GM21717 (cell line): ENCODE measurements around the gene CACHD1.
A peak's percentile ranks its signal among the peaks of the same experiment; 100 is the strongest.

Experiments
- ATAC-seq: cut with Tn5 transposase; IDR thresholded peaks from one replicate; pipeline ENCODE4 v1.9.1; 2021; ENCODE audit warnings: mild to moderate bottlenecking, moderate library complexity; ENCODE audit not compliant: unreplicated experiment

Gene CACHD1

GRCh38 chr1:64469977-64470664 is at the start of gene CACHD1:
CACHD1 (plus strand) TSS chr1:64470129; CDS start chr1:64470745, 616 bp downstream.
- ATAC-seq, result peak; percentile 94

- no peak for ATAC-seq
Measured at GRCh38 chr1:64421377-64421776, 48.6 kb upstream of the CACHD1 start.

DNA sequence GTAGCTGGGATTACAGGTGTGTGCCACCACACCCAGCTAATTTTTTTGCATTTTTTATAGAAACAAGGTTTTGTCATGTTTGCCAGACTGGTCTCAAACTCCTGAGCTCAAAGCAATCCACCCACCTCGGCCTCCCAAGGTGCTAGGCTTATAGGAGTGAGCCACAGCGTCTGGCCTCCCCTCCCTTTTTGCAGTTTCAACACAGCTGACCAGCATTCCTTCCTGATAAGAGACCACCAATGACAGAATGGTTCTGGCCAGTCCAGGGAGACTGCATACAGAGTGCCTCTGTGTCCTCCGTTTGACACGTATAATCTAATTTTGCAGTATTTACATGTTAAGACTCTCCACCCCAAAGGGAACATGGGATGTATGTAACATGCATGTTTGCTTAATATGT is 46.4 kb upstream of the CACHD1 start:
- no peak for ATAC-seq

GRCh38 chr1:64424412-64424811 is 45.5 kb upstream of the CACHD1 start:
- ATAC-seq, result no peak

GRCh38 chr1:64425521-64425920 is 44.4 kb upstream of the CACHD1 start:
- no peak for ATAC-seq

DNA sequence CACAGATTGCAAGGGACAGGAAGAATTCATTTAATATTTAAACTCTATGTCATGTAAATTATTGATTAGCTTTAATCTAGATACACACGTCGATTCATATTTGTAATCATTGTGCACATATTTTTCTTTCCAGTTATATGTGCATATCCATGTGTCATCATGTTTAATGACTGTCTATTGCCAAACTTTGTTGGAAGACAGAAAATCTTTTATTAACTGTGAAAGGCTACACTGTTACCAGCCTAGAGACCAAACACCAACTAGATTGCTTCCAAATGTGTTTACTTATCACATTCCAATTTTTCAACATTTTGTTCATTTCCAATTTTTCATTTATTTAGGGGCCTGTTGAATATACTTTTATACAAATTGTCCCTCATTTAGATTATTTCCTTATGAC is 43.2 kb upstream of the CACHD1 start:
- no peak for ATAC-seq

GRCh38 chr1:64427879-64428278 is 42.0 kb upstream of the CACHD1 start:
- no peak for ATAC-seq

- ATAC-seq, result no peak
Measured at GRCh38 chr1:64433308-64433707, 36.6 kb upstream of the CACHD1 start.

DNA sequence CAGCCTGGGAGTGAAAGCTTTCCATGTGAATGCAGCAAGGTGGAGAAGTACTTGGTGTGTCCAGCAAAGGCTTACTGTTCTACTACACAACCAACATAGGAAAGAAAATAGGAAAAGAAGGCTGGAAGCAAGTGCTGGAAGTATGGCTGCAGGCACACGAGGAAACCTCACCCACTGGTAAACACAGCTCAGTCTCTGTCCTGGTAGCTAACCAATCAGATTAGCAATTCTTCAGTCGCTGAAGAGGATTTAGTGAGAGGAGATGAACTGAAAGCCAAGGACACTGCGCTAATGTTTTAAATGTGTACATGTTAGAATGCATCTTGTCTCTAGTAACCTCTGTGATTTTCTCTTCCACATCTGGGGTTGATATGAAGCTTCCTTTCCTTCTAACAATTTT is 36.2 kb upstream of the CACHD1 start:
- ATAC-seq, result no peak

DNA sequence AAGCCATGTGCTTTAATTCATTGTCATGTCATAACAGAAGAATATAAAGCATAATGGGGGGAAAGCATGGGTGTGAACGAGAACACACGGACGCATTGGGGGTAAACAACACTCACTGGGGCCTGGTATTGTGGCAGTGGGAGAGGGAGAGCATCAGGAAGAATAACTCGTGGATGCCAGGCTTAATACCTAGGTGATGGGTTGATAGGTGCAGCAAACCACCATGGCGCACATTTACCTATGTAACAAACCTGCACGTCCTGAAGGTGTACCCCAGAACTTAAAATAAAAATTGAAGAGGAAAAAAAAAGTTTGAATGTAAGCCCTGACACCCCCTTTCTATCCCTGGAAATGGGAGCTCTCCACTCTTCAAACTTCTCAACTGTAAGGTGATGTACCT is 34.9 kb upstream of the CACHD1 start:
- ATAC-seq, result no peak

- no peak for ATAC-seq
Measured at GRCh38 chr1:64437453-64437852, 32.5 kb upstream of the CACHD1 start.

- ATAC-seq, result no peak
Measured at GRCh38 chr1:64440183-64440826, 29.6 kb upstream of the CACHD1 start.

DNA sequence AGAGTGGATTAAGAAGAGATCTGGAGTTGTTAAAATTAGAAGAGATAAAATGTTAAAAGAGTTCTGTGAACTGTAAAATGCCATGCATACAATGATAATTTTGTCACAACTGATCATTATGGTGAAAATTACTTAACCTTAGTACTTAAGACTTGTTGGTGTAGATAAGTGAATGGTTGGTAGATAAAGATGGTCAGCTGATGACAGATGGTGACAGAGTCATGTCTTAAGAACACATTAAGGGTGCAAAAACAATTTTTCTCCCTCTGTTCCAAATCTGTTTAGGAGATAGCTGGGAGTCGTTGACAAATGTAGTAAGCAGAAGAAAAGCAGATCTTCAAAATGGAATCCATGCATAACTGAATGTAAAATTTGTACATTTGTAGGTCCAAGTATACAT is 18.5 kb upstream of the CACHD1 start:
- no peak for ATAC-seq

GRCh38 chr1:64453688-64454087 is 16.2 kb upstream of the CACHD1 start:
- no peak for ATAC-seq

GRCh38 chr1:64458915-64459314 is 11.0 kb upstream of the CACHD1 start:
- no peak for ATAC-seq

- no peak for ATAC-seq
Measured at GRCh38 chr1:64459743-64460142, 10.2 kb upstream of the CACHD1 start.

- ATAC-seq, result no peak
Measured at GRCh38 chr1:64466033-64466432, 3.9 kb upstream of the CACHD1 start.

- no peak for ATAC-seq
Measured at GRCh38 chr1:64469116-64469976, 583 bp upstream of the CACHD1 start.

GRCh38 chr1:64470665-64471217 is 812 bp downstream of the CACHD1 start:
- no peak for ATAC-seq

DNA sequence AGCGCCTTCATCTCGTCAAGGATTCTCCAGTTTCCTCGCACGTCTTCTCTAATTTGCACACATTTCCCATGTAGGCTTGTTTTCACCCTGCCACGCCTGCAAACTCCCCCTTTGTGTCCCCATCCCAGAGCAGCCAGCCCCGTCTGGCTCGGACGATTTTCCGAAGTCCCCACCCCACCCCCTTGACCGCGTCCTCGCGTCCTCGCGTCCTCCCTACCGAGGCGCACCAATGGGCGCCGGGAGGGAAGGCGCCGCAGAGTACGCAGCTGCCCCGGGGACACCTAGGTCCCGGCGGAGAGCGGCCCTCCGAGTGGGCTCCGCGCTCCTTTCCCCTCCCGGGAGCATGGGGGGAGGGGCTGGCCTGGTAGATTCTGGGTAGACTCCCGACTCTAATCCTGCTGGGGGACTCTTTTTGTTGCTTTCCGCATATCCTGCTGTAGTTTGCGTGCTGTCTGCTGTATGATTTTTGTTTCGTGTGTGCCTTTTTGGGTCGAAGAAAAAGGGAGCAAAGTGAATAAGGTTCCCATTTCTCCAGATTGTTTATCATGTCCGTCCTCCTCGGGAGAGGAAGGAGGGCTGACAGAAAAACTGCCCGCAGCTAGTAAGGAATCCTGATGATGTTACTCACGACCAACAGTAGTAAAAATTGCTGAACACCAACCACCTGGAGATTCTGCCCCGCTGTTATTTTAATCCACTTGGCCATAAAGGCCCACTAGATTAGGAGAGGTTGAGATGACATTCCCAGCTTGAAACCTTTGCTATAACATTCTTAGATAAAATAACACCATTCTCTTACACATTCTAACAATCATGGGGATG is 1.5 kb downstream of the CACHD1 start:
- ATAC-seq, result no peak

- no peak for ATAC-seq
Measured at GRCh38 chr1:64472040-64472376, 2.1 kb downstream of the CACHD1 start.
